K562 (cell line): ENCODE results near the gene NEU3. TPM values are rescaled to one million over a fixed set of nuclear protein-coding genes. Genes with fewer than 3 reads are reported as not detected.
A peak's percentile ranks its signal among the peaks of the same experiment; 100 is the strongest.

ENCODE experiments used
- ARID2 ChIP-seq: fragments of 450-650 bp; IDR thresholded peaks from 2 replicates; pipeline ENCODE4 v1.6.1; 2017; ENCODE audit warnings: antibody characterized with exemption, mild to moderate bottlenecking
- BMI1 ChIP-seq: fragments of 150-350 bp; IDR thresholded peaks from 2 replicates; pipeline ENCODE4 v1.6.1; 2014; ENCODE audit warnings: low read length
- CBFA2T2 ChIP-seq: fragments of 450-650 bp; conservative IDR thresholded peaks from 2 replicates; pipeline ENCODE4 v1.6.1; 2017; ENCODE audit warnings: mild to moderate bottlenecking
- FUS ChIP-seq: fragments of 200-400 bp; formaldehyde crosslinking; optimal IDR thresholded peaks from 2 replicates; pipeline ENCODE3; 2017; ENCODE audit warnings: low read depth, low read length
- HOMEZ ChIP-seq: fragments of 250-450 bp; sonication (Bioruptor Pico); IDR thresholded peaks from 2 replicates; pipeline ENCODE4 v1.4.0; 2020; ENCODE audit warnings: mild to moderate bottlenecking, moderate library complexity
- HOXB6 ChIP-seq: fragments of 250-450 bp; sonication (Bioruptor Pico); IDR thresholded peaks from 2 replicates; pipeline ENCODE4 v1.5.1; 2022; ENCODE audit warnings: mild to moderate bottlenecking, borderline replicate concordance
- KLF6 ChIP-seq: fragments of 250-450 bp; sonication (Bioruptor Pico); IDR thresholded peaks from 2 replicates; pipeline ENCODE4 v1.4.0; 2020; ENCODE audit warnings: mild to moderate bottlenecking, moderate library complexity, borderline replicate concordance
- MAFF ChIP-seq: IDR thresholded peaks from 2 replicates; pipeline ENCODE4 v1.6.1; 2012; ENCODE audit warnings: low read length, improper control_type of control experiment
- MAFK ChIP-seq: IDR thresholded peaks from 2 replicates; pipeline ENCODE4 v1.6.1; 2011; ENCODE audit warnings: low read length, improper control_type of control experiment
- NR0B1 ChIP-seq: fragments of 450-650 bp; IDR thresholded peaks from one replicate; pipeline ENCODE4 v1.6.1; 2018; ENCODE audit warnings: mild to moderate bottlenecking, moderate library complexity; ENCODE audit not compliant: partially characterized antibody
- POU5F1 ChIP-seq: fragments of 150-350 bp; IDR thresholded peaks from 2 replicates; pipeline ENCODE4 v1.6.1; 2014; ENCODE audit warnings: borderline replicate concordance, low read length, low read depth, mild to moderate bottlenecking; ENCODE audit not compliant: partially characterized antibody
- TAL1 ChIP-seq: fragments of 450-650 bp; IDR thresholded peaks from 2 replicates; pipeline ENCODE4 v1.6.1; 2016; ENCODE audit warnings: mild to moderate bottlenecking
- TRIM28 ChIP-seq: fragments of 450-650 bp; IDR thresholded peaks from 2 replicates; pipeline ENCODE4 v1.6.1; 2017
- ZNF212 ChIP-seq: fragments of 450-650 bp; formaldehyde crosslinking; IDR thresholded peaks from 2 replicates; pipeline ENCODE4 v1.4.0; 2020; ENCODE audit warnings: mild to moderate bottlenecking
- polyA plus RNA-seq, 8 experiments: library from polyadenylated mRNA; depleted of rRNA in 4 of 8; stranded (reverse) in 5 of 8; unstranded in 3 of 8; fragments of >200 nt; fragmentation: Nextera tagmentation in 2 of 8; fragmentation: Illumina TruSeq in 1 of 8; extraction: Ambion mirVana in 2 of 8; extraction: Trizol in 1 of 8; gene quantifications; 2 replicates each; pipeline versions ENCODE4 v1.2.1 to v1.2.3, GENCODE V29; 2011 to 2014; ENCODE audit warnings: inconsistent platforms in 1 of 8, missing spikeins in 1 of 8
- total RNA-seq, 7 experiments: library from RNA; depleted of rRNA in 6 of 7; stranded (reverse); fragments of >200 nt in 6 of 7; fragmentation: Illumina TruSeq in 2 of 7; extraction: Trizol in 2 of 7; gene quantifications; 2 replicates each; pipeline versions ENCODE4 v1.2.1 to v1.2.3, GENCODE V29; 2011 to 2021; ENCODE audit warnings: low replicate concordance in 1 of 7
- TF ChIP-seq, protein P1 (sequence below), 2 experiments: fragments of 450-650 bp; IDR thresholded peaks; 2 replicates each; pipeline ENCODE4 v1.6.1; 2018; ENCODE audit warnings: mild to moderate bottlenecking in 2 of 2, low read depth in 1 of 2; ENCODE audit not compliant: partially characterized antibody in 2 of 2
- TF ChIP-seq, protein P2 (sequence below): fragments of 450-650 bp; IDR thresholded peaks from 2 replicates; pipeline ENCODE4 v1.6.1; 2016; ENCODE audit warnings: borderline replicate concordance

Gene NEU3
- total and polyA plus RNA-seq, 9 of the 15 experiments (the other 6 are each of a cell fraction or from before 2014, with no cell fraction given), result 6.2 to 41.3 (median 31.1) TPM

DNA sequence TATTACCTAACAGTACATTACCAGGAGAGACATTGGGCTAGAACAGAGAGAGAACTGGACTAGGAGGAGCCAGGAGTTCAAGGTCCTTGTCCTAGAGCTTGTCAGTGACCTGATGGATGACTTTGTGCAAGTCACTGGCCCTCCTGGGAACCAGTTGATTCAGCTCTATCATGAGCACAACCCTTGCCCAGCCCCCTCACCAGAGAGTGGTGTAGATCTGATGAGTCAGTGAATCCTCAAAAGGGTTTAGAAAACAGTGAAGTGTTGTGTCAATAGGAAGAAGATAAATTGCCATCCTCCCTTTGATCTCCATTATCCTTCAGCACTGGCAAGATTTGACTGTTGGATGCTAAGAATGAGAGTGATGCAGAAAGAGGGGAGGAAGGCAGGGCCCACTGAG lies 24.3 kb downstream of the NEU3 start (continued):
- TF ChIP-seq, protein P1, sequence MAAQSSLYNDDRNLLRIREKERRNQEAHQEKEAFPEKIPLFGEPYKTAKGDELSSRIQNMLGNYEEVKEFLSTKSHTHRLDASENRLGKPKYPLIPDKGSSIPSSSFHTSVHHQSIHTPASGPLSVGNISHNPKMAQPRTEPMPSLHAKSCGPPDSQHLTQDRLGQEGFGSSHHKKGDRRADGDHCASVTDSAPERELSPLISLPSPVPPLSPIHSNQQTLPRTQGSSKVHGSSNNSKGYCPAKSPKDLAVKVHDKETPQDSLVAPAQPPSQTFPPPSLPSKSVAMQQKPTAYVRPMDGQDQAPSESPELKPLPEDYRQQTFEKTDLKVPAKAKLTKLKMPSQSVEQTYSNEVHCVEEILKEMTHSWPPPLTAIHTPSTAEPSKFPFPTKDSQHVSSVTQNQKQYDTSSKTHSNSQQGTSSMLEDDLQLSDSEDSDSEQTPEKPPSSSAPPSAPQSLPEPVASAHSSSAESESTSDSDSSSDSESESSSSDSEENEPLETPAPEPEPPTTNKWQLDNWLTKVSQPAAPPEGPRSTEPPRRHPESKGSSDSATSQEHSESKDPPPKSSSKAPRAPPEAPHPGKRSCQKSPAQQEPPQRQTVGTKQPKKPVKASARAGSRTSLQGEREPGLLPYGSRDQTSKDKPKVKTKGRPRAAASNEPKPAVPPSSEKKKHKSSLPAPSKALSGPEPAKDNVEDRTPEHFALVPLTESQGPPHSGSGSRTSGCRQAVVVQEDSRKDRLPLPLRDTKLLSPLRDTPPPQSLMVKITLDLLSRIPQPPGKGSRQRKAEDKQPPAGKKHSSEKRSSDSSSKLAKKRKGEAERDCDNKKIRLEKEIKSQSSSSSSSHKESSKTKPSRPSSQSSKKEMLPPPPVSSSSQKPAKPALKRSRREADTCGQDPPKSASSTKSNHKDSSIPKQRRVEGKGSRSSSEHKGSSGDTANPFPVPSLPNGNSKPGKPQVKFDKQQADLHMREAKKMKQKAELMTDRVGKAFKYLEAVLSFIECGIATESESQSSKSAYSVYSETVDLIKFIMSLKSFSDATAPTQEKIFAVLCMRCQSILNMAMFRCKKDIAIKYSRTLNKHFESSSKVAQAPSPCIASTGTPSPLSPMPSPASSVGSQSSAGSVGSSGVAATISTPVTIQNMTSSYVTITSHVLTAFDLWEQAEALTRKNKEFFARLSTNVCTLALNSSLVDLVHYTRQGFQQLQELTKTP (IDR thresholded peaks at IDR 0.05; ENCODE audit: low read depth in 1 of 2, partially characterized antibody in 2 of 2), result no peak
- no peak for TF ChIP-seq ARID2
- TF ChIP-seq MAFF, result peak; percentile 88
- TF ChIP-seq FUS, result no peak
- TF ChIP-seq HOMEZ (CRISPR knock-in tag), result no peak
- TF ChIP-seq, protein P2, sequence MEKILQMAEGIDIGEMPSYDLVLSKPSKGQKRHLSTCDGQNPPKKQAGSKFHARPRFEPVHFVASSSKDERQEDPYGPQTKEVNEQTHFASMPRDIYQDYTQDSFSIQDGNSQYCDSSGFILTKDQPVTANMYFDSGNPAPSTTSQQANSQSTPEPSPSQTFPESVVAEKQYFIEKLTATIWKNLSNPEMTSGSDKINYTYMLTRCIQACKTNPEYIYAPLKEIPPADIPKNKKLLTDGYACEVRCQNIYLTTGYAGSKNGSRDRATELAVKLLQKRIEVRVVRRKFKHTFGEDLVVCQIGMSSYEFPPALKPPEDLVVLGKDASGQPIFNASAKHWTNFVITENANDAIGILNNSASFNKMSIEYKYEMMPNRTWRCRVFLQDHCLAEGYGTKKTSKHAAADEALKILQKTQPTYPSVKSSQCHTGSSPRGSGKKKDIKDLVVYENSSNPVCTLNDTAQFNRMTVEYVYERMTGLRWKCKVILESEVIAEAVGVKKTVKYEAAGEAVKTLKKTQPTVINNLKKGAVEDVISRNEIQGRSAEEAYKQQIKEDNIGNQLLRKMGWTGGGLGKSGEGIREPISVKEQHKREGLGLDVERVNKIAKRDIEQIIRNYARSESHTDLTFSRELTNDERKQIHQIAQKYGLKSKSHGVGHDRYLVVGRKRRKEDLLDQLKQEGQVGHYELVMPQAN, result no peak
- TF ChIP-seq MAFK, result peak; percentile 91
- no peak for TF ChIP-seq KLF6 (CRISPR knock-in tag)
- no peak for TF ChIP-seq NR0B1
- no peak for TF ChIP-seq ZNF212
- TF ChIP-seq HOXB6 (CRISPR knock-in tag), result no peak
- TF ChIP-seq POU5F1, result no peak
- no peak for TF ChIP-seq BMI1
- peak; percentile 50; the same call in 1 of the 2 replicates for TF ChIP-seq TAL1
- TF ChIP-seq TRIM28, result no peak
- peak; percentile 71 for TF ChIP-seq CBFA2T2
